K562 (cell line): ENCODE measurements around the gene SOX12. TPM values are rescaled to one million over a fixed set of nuclear protein-coding genes. Genes with fewer than 3 reads are reported as not detected.

ENCODE experiments used
- ATAC-seq: fragments of 200-7000 bp; cut with Tn5 transposase; 3 replicates; pipeline ENCODE4 v1.9.1; 2020; ENCODE audit warnings: moderate library complexity
- BruUV-seq: library from RNA; stranded (reverse); fragments of 400-500 nt; replicated peaks from 2 replicates; lab custom pipeline; 2021; lab: Mats Ljungman, UMichigan
- CTCF ChIA-PET: fragments of 300-600 bp; formaldehyde crosslinking; extraction: SDS; loops from one replicate; lab custom pipeline; 2021; ENCODE audit warnings: low intra/inter-chr PET ratio; lab: Yijun Ruan, JAX
- POLR2A ChIA-PET: fragments of 300-600, 350-650 bp; sonication (Branson Sonifier 250); formaldehyde crosslinking; extraction: SDS; loops from one replicate; lab custom pipeline; 2021; ENCODE audit warnings: antibody characterized with exemption, inconsistent platforms; lab: Yijun Ruan, JAX
- DNase-seq, 4 experiments: peaks; one replicate each; pipeline versions ENCODE4 v3.0.0 to v3.0.0-alpha.2; 2011 to 2018; ENCODE audit warnings: low spot score in 3 of 4, mixed read lengths in 3 of 4; ENCODE audit errors: extremely low read depth in 1 of 4
- FAIRE-seq: peaks from 2 replicates; lab custom pipeline; 2011; peaks lifted over from hg19 to GRCh38; lab: Jason Lieb, UNC
- H2AFZ ChIP-seq: 2 replicates; pipeline ENCODE4 v1.6.0; 2011; ENCODE audit warnings: low read depth, low read length, control low read depth, inconsistent platforms
- H3K27ac ChIP-seq: fragments of 200-600 bp; 3 replicates; pipeline ENCODE4 v1.8.0; 2011; ENCODE audit warnings: low read depth, mild to moderate bottlenecking, control low read depth, inconsistent platforms, low read length, moderate library complexity, mixed read lengths; ENCODE audit errors: extremely low read depth
- H3K27me3 ChIP-seq, 2 experiments: fragments of 300-600 bp in 1 of 2; 2 replicates in 1 of 2; 3 replicates in 1 of 2; pipeline versions ENCODE4 v1.6.0 to v1.8.0; 2011; ENCODE audit warnings: inconsistent platforms in 2 of 2, low read length in 2 of 2, mild to moderate bottlenecking in 1 of 2, mixed read lengths in 1 of 2, moderate library complexity in 1 of 2; ENCODE audit not compliant: control insufficient read depth in 2 of 2, insufficient read depth in 2 of 2
- H3K36me3 ChIP-seq: fragments of 300-600 bp; 3 replicates; pipeline ENCODE4 v1.8.0; 2011; ENCODE audit warnings: mild to moderate bottlenecking, low read length, inconsistent platforms; ENCODE audit not compliant: control insufficient read depth, insufficient read depth
- H3K4me1 ChIP-seq, 2 experiments: fragments of 200-600 bp in 1 of 2; replicated peaks in 1 of 2; 2 replicates in 1 of 2; 3 replicates in 1 of 2; pipeline versions ENCODE4 v1.5.1 to v1.8.0; 2011; ENCODE audit warnings: inconsistent platforms in 2 of 2, low read length in 2 of 2, mild to moderate bottlenecking in 1 of 2, mixed read lengths in 1 of 2, moderate library complexity in 1 of 2; ENCODE audit not compliant: control insufficient read depth in 2 of 2, insufficient read depth in 2 of 2
- H3K4me2 ChIP-seq: 2 replicates; pipeline ENCODE4 v1.6.1; 2011; ENCODE audit warnings: low read length, control low read depth, inconsistent platforms, mixed read lengths; ENCODE audit not compliant: insufficient read depth
- H3K4me3 ChIP-seq: fragments of 200-600 bp; sonication (generic), shearing (Covaris generic); 2 replicates; pipeline ENCODE4 v1.5.1; 2016; ENCODE audit warnings: control low read depth, inconsistent platforms
- H3K79me2 ChIP-seq: fragments of 200-600 bp; 3 replicates; pipeline ENCODE4 v1.8.0; 2011; ENCODE audit warnings: low read length, inconsistent platforms; ENCODE audit not compliant: control insufficient read depth, insufficient read depth
- H3K9ac ChIP-seq, 2 experiments: 2 replicates each; pipeline versions ENCODE4 v1.6.0 to v1.6.1; 2011; ENCODE audit warnings: low read depth in 2 of 2, low read length in 2 of 2, control low read depth in 1 of 2, inconsistent platforms in 1 of 2, mild to moderate bottlenecking in 1 of 2, mixed read lengths in 1 of 2; ENCODE audit not compliant: insufficient read depth in 1 of 2
- H3K9me1 ChIP-seq: one replicate; pipeline ENCODE4 v1.6.0; 2011; ENCODE audit warnings: inconsistent platforms, mild to moderate bottlenecking, low read length, moderate library complexity; ENCODE audit not compliant: control insufficient read depth, insufficient read depth
- H3K9me3 ChIP-seq: replicated peaks from 2 replicates; pipeline ENCODE4 v1.5.1; 2011; ENCODE audit warnings: low read depth, low read length, inconsistent platforms; ENCODE audit not compliant: control insufficient read depth, insufficient read depth
- H4K20me1 ChIP-seq: replicated peaks from 2 replicates; pipeline ENCODE4 v1.6.1; 2011; ENCODE audit warnings: low read length, inconsistent platforms, mixed read lengths; ENCODE audit not compliant: control insufficient read depth, insufficient read depth
- BRF1 ChIP-seq: IDR thresholded peaks from 3 replicates; pipeline ENCODE4 v1.6.1; 2011; ENCODE audit warnings: borderline replicate concordance, mild to moderate bottlenecking; ENCODE audit not compliant: insufficient read length; ENCODE audit errors: extremely low read depth
- C11orf30 ChIP-seq: fragments of 450-650 bp; IDR thresholded peaks from 2 replicates; pipeline ENCODE4 v1.6.1; 2016; ENCODE audit warnings: low read depth, mild to moderate bottlenecking
- DMBX1 ChIP-seq: fragments of 250-450 bp; sonication (Bioruptor Pico); IDR thresholded peaks from 2 replicates; pipeline ENCODE4 v1.8.0; 2022; ENCODE audit warnings: inconsistent platforms, mild to moderate bottlenecking, moderate library complexity, borderline replicate concordance
- FIP1L1 ChIP-seq: fragments of 200-400 bp; formaldehyde crosslinking; IDR thresholded peaks from 2 replicates; pipeline ENCODE4 v1.6.1; 2018; ENCODE audit warnings: mild to moderate bottlenecking, low read depth, low read length; ENCODE audit not compliant: poor library complexity, severe bottlenecking
- GABPB2 ChIP-seq: fragments of 250-450 bp; sonication (Bioruptor Pico); conservative IDR thresholded peaks from 2 replicates; pipeline ENCODE4 v1.5.1; 2021; ENCODE audit warnings: mild to moderate bottlenecking
- MYNN ChIP-seq, 2 experiments: sonication (generic); formaldehyde crosslinking in 1 of 2; IDR thresholded peaks; 2 replicates each; pipeline versions ENCODE4 v1.5.0 to v1.6.1; 2016 to 2020; ENCODE audit warnings: antibody characterized with exemption in 1 of 2, missing genetic modification reagents in 1 of 2
- PCBP2 ChIP-seq: fragments of 200-400 bp; formaldehyde crosslinking; IDR thresholded peaks from 2 replicates; pipeline ENCODE4 v1.6.1; 2018; ENCODE audit warnings: low read length, low read depth, mild to moderate bottlenecking, moderate library complexity; ENCODE audit not compliant: poor library complexity, severe bottlenecking
- ZNF143 ChIP-seq: sonication (generic); formaldehyde crosslinking; IDR thresholded peaks from 2 replicates; pipeline ENCODE4 v1.9.0; 2022; ENCODE audit warnings: mild to moderate bottlenecking, missing genetic modification reagents
- ZNF766 ChIP-seq: fragments of 200-800 bp; sonication (Bioruptor generic); conservative IDR thresholded peaks from 2 replicates; pipeline ENCODE4 v1.6.1; 2016; ENCODE audit warnings: missing genetic modification characterization, missing compliant biosample characterization
- ZSCAN29 ChIP-seq: fragments of 450-650 bp; IDR thresholded peaks from 2 replicates; pipeline ENCODE4 v1.6.1; 2017
- WGBS: fragments of 100-300 bp; shearing (Covaris generic); methylation state at CpG from one replicate; pipeline ENCODE4 v1.1.6; 2016; ENCODE audit warnings: low coverage, mixed read lengths; ENCODE audit not compliant: insufficient coverage; ENCODE audit errors: missing lambda C conversion rate; 5-methylcytosine and 5-hydroxymethylcytosine counted together
- in situ Hi-C: fragments of 300-500 bp; cut with MboI; formaldehyde crosslinking; loops from 4 replicates; pipeline ENCODE4 v1.15.0; 2018; ENCODE audit warnings: inconsistent platforms, mixed read lengths
- intact Hi-C: fragments of 100-400 bp; cut with micrococcal nuclease; formaldehyde crosslinking; loops from 2 replicates; pipeline ENCODE4 v1.14.2; 2022
- polyA plus RNA-seq, 8 experiments: library from polyadenylated mRNA; depleted of rRNA in 4 of 8; stranded (reverse) in 5 of 8; unstranded in 3 of 8; fragments of >200 nt; fragmentation: Nextera tagmentation in 2 of 8; fragmentation: Illumina TruSeq in 1 of 8; extraction: Ambion mirVana in 2 of 8; extraction: Trizol in 1 of 8; gene quantifications; 2 replicates each; pipeline versions ENCODE4 v1.2.1 to v1.2.3, GENCODE V29; 2011 to 2014; ENCODE audit warnings: inconsistent platforms in 1 of 8, missing spikeins in 1 of 8
- total RNA-seq, 7 experiments: library from RNA; depleted of rRNA in 6 of 7; stranded (reverse); fragments of >200 nt in 6 of 7; fragmentation: Illumina TruSeq in 2 of 7; extraction: Trizol in 2 of 7; gene quantifications; 2 replicates each; pipeline versions ENCODE4 v1.2.1 to v1.2.3, GENCODE V29; 2011 to 2021; ENCODE audit warnings: low replicate concordance in 1 of 7
- TF ChIP-seq, protein P1 (sequence below): fragments of 200-800 bp; sonication (Bioruptor generic); IDR thresholded peaks from 2 replicates; pipeline ENCODE4 v1.6.1; 2016; ENCODE audit warnings: missing genetic modification characterization, missing compliant biosample characterization
- TF ChIP-seq, protein P2 (sequence below): fragments of 450-650 bp; IDR thresholded peaks from 2 replicates; pipeline ENCODE4 v1.6.1; 2016; ENCODE audit warnings: missing biosample characterization, missing genetic modification characterization
- TF ChIP-seq, protein P3 (sequence below): sonication (generic); formaldehyde crosslinking; IDR thresholded peaks from 2 replicates; pipeline ENCODE4 v1.5.0; 2020; ENCODE audit warnings: missing genetic modification reagents

The SOX12 gene
- total and polyA plus RNA-seq, 9 of the 15 experiments (the other 6 are each of a cell fraction or from before 2014, with no cell fraction given) = 0.42 to 26.3 (median 2.6) TPM

DNA sequence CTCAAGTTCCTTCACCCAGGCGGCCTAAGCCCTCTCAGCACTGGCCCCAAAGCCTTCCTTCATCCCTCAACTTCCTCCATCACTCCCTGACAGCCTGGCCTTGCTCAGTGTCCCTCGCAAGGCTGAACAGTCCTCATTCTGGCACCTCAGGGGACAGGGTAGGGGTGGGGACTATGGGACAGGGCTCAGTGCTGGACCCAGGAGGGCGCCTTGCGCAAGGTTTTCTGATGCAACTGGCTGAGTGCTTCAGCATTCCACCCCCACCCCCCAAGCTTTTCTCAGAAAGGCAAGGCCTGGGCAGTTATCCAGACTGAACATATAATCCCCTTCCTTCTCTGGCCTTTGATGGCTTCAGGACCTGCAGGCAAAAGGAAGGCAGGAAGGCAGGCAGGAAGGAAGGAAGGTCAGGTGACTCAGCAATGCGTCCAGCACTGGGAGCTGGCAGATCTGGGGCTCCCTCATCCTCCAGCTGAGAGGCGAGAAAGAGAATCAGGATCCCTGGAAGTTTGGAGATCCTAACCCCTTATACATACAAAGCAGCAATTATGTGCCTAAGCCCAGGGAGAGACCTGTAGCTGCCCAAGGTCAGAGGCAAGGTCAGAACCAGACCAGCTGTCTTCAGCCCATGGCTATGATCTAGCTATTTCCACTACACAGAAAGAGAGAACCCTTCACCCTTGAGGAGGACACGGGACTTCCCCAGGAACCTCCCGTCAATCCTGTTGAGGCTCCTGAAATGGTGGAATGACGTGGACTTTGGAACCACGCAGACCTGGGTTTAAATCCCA, 46.6 kb downstream of the SOX12 start:
- Histone ChIP-seq H3K9me1 (no peaks in the 10 kb centered on the region), H3K27me3 (no peaks in the 10 kb centered on the region), H3K4me2 (peak overlapping the region; percentile 77), H3K9ac (peak overlapping the region; percentile 89 to 96; a peak in 3 of 4 replicates), H4K20me1 (no peaks in the 10 kb centered on the region), H3K36me3 (no peaks in the 10 kb centered on the region; the same call in 2 of the 3 replicates), H3K27ac (peak overlapping the region; percentile 99), H3K79me2 (peaks cover 5% of the 10 kb centered on the region; the same call in 2 of the 3 replicates), H3K4me3 (no peak overlapping the region), H3K4me1 (peaks cover 56 to 80% of the 10 kb centered on the region in 2 experiments), H2AFZ (peak overlapping the region; percentile 75), H3K9me3 (no peaks in the 10 kb centered on the region)
- TSS peak; percentile 48 for BruUV-seq
- WGBS = 7% methylated on average over 9 of the region's 10 CpGs
- in situ Hi-C loops (no loop called here), intact Hi-C loops (loop anchor here (1.0 kb wide), 1 partner anchor 8 kb away; the partner anchor contains the start of gene TRIB3)
- POLR2A ChIA-PET = interaction anchor here (0.8 to 7.5 kb wide), 13 partner anchors 10 to 159 kb away, joined by 3 to 100 read pairs (median 4); partner anchors contain the start of genes NRSN2 and TRIB3
- FAIRE-seq (peak; percentile 96), DNase-seq (peak; percentile 77 to 97 (median 83)), ATAC-seq (peak; percentile 80)
- CTCF ChIA-PET = no interaction called here
- no peak for TF ChIP-seq GABPB2 (CRISPR knock-in tag)
- TF ChIP-seq ZNF766 (CRISPR knock-in tag) = peak; percentile 82
- TF ChIP-seq DMBX1 (CRISPR knock-in tag) = peak; percentile 96
- TF ChIP-seq, protein P1, sequence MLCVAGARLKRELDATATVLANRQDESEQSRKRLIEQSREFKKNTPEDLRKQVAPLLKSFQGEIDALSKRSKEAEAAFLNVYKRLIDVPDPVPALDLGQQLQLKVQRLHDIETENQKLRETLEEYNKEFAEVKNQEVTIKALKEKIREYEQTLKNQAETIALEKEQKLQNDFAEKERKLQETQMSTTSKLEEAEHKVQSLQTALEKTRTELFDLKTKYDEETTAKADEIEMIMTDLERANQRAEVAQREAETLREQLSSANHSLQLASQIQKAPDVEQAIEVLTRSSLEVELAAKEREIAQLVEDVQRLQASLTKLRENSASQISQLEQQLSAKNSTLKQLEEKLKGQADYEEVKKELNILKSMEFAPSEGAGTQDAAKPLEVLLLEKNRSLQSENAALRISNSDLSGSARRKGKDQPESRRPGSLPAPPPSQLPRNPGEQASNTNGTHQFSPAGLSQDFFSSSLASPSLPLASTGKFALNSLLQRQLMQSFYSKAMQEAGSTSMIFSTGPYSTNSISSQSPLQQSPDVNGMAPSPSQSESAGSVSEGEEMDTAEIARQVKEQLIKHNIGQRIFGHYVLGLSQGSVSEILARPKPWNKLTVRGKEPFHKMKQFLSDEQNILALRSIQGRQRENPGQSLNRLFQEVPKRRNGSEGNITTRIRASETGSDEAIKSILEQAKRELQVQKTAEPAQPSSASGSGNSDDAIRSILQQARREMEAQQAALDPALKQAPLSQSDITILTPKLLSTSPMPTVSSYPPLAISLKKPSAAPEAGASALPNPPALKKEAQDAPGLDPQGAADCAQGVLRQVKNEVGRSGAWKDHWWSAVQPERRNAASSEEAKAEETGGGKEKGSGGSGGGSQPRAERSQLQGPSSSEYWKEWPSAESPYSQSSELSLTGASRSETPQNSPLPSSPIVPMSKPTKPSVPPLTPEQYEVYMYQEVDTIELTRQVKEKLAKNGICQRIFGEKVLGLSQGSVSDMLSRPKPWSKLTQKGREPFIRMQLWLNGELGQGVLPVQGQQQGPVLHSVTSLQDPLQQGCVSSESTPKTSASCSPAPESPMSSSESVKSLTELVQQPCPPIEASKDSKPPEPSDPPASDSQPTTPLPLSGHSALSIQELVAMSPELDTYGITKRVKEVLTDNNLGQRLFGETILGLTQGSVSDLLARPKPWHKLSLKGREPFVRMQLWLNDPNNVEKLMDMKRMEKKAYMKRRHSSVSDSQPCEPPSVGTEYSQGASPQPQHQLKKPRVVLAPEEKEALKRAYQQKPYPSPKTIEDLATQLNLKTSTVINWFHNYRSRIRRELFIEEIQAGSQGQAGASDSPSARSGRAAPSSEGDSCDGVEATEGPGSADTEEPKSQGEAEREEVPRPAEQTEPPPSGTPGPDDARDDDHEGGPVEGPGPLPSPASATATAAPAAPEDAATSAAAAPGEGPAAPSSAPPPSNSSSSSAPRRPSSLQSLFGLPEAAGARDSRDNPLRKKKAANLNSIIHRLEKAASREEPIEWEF = no peak
- TF ChIP-seq C11orf30 = peak; percentile 88
- TF ChIP-seq, protein P2, sequence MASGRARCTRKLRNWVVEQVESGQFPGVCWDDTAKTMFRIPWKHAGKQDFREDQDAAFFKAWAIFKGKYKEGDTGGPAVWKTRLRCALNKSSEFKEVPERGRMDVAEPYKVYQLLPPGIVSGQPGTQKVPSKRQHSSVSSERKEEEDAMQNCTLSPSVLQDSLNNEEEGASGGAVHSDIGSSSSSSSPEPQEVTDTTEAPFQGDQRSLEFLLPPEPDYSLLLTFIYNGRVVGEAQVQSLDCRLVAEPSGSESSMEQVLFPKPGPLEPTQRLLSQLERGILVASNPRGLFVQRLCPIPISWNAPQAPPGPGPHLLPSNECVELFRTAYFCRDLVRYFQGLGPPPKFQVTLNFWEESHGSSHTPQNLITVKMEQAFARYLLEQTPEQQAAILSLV (tag) = peak; percentile 93
- TF ChIP-seq, protein P3, sequence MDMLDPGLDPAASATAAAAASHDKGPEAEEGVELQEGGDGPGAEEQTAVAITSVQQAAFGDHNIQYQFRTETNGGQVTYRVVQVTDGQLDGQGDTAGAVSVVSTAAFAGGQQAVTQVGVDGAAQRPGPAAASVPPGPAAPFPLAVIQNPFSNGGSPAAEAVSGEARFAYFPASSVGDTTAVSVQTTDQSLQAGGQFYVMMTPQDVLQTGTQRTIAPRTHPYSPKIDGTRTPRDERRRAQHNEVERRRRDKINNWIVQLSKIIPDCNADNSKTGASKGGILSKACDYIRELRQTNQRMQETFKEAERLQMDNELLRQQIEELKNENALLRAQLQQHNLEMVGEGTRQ (CRISPR knock-in tag) = peak; percentile 51
- no peak for TF ChIP-seq FIP1L1
- TF ChIP-seq MYNN (IDR thresholded peaks at IDR 0.05) = peak; percentile 75
- TF ChIP-seq MYNN (CRISPR knock-in tag; IDR thresholded peaks at IDR 0.05) = no peak
- no peak for TF ChIP-seq BRF1
- TF ChIP-seq ZNF143 (CRISPR knock-in tag) = no peak; the same call in 1 of the 2 replicates
- TF ChIP-seq PCBP2 = no peak
- TF ChIP-seq ZSCAN29 = no peak
